ENCODE measurements around the gene YAF2. TPM values are rescaled to one million over a fixed set of nuclear protein-coding genes. Genes with fewer than 3 reads are reported as not detected.

Gene YAF2
- total RNA-seq, 2 donors from 2014 or later = 19.4 to 27.3 TPM

DNA sequence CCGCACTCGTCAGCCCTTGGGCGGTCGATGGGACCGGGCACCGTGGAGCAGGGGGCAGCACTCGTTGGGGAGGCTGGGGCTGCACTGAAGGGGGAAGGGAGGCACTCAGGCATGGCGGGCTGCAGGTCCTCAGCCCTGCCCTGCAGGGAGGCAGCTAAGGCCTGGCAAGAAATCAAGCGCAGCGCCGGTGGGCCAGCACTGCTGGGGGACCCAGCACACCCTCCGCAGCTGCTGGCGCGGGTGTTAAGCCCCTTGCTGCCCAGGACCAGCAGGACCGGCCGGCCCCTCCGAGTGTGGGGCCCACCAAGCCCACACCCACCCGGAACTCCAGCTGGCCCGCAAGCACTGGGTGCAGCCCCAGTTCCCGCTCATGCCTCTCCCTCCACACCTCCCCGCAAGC lies 35.7 kb upstream of the YAF2 start:
- no peak overlapping the region for H3K4me3 Mint-ChIP-seq
- peaks cover 4% of the 10 kb centered on the region for H3K9me3 Mint-ChIP-seq
- TF ChIP-seq, protein P1, sequence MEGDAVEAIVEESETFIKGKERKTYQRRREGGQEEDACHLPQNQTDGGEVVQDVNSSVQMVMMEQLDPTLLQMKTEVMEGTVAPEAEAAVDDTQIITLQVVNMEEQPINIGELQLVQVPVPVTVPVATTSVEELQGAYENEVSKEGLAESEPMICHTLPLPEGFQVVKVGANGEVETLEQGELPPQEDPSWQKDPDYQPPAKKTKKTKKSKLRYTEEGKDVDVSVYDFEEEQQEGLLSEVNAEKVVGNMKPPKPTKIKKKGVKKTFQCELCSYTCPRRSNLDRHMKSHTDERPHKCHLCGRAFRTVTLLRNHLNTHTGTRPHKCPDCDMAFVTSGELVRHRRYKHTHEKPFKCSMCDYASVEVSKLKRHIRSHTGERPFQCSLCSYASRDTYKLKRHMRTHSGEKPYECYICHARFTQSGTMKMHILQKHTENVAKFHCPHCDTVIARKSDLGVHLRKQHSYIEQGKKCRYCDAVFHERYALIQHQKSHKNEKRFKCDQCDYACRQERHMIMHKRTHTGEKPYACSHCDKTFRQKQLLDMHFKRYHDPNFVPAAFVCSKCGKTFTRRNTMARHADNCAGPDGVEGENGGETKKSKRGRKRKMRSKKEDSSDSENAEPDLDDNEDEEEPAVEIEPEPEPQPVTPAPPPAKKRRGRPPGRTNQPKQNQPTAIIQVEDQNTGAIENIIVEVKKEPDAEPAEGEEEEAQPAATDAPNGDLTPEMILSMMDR (conservative IDR thresholded peaks at IDR 0.05) = no peak
- Histone ChIP-seq H3K4me3 (ENCODE audit: low read length) (no peak overlapping the region), H3K9me3 (ENCODE audit: control insufficient read depth, low read length) (no peaks in the 10 kb centered on the region), H3K27ac (ENCODE audit: low read depth, low read length) (no peak overlapping the region), H3K9ac (ENCODE audit: extremely low read depth, low read length, poor library complexity, severe bottlenecking) (no peak overlapping the region), H3K4me1 (ENCODE audit: control insufficient read depth, insufficient read depth, low read length) (no peaks in the 10 kb centered on the region), H3K36me3 (ENCODE audit: control insufficient read depth, insufficient read depth, low read length) (no peaks in the 10 kb centered on the region), H3K27me3 (ENCODE audit: control insufficient read depth, insufficient read depth, low read length, poor library complexity, severe bottlenecking) (no peaks in the 10 kb centered on the region)
- DNase-seq = no peak
- 96 to 100% methylated on average over 5 to 21 of the region's 21 CpGs for WGBS, 2 experiments (ENCODE audit: insufficient coverage in 1 of 2, insufficient read length in 1 of 2)
- no peaks in the 10 kb centered on the region for H3K36me3 Mint-ChIP-seq (ENCODE audit: low read depth)
- H3K27me3 Mint-ChIP-seq (ENCODE audit: insufficient read depth) = peaks cover 11% of the 10 kb centered on the region
- H3K27ac Mint-ChIP-seq = no peak overlapping the region
- H3K4me1 Mint-ChIP-seq = peaks cover 4% of the 10 kb centered on the region

DNA sequence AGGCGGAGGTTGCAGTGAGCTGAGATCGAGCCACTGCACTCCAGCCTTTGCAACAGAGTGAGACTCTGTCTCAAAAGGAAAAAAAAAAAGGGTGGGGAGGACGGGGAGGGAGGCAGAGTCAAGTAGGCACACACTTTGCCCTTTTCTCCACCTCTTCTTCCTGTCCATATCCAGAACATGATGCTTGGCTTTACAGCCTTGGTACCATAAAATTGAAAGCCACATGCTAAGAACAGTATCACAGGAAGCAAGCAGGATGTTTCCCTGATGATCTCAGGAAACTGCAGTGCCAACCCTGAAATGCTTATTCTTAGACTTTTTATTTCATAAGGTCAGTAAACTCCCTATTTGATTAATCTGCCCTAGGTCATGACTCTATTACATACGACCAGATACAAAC lies 32.5 kb upstream of the YAF2 start:
- no peaks in the 10 kb centered on the region for H3K27me3 ChIP-seq (ENCODE audit: control insufficient read depth, insufficient read depth, low read length, poor library complexity, severe bottlenecking)
- Mint-ChIP-seq H3K36me3 (ENCODE audit: low read depth) (no peaks in the 10 kb centered on the region), H3K9me3 (peaks cover 4% of the 10 kb centered on the region), H3K4me3 (no peak overlapping the region), H3K27ac (no peak overlapping the region), H3K4me1 (peaks cover 4% of the 10 kb centered on the region), H3K27me3 (ENCODE audit: insufficient read depth) (peaks cover 10% of the 10 kb centered on the region)
- H3K9ac ChIP-seq (ENCODE audit: extremely low read depth, low read length, poor library complexity, severe bottlenecking) = no peak overlapping the region
- TF ChIP-seq, protein P1 (conservative IDR thresholded peaks at IDR 0.05) = no peak
- WGBS, 2 experiments (ENCODE audit: insufficient coverage in 1 of 2, insufficient read length in 1 of 2) = 86 to 94% methylated on average over 3 to 4 of the region's 4 CpGs
- no peak overlapping the region for H3K27ac ChIP-seq (ENCODE audit: low read depth, low read length)
- H3K9me3 ChIP-seq (ENCODE audit: control insufficient read depth, low read length) = no peaks in the 10 kb centered on the region
- no peaks in the 10 kb centered on the region for H3K36me3 ChIP-seq (ENCODE audit: control insufficient read depth, insufficient read depth, low read length)
- no peaks in the 10 kb centered on the region for H3K4me1 ChIP-seq (ENCODE audit: control insufficient read depth, insufficient read depth, low read length)
- DNase-seq = no peak
- no peak overlapping the region for H3K4me3 ChIP-seq (ENCODE audit: low read length)

DNA sequence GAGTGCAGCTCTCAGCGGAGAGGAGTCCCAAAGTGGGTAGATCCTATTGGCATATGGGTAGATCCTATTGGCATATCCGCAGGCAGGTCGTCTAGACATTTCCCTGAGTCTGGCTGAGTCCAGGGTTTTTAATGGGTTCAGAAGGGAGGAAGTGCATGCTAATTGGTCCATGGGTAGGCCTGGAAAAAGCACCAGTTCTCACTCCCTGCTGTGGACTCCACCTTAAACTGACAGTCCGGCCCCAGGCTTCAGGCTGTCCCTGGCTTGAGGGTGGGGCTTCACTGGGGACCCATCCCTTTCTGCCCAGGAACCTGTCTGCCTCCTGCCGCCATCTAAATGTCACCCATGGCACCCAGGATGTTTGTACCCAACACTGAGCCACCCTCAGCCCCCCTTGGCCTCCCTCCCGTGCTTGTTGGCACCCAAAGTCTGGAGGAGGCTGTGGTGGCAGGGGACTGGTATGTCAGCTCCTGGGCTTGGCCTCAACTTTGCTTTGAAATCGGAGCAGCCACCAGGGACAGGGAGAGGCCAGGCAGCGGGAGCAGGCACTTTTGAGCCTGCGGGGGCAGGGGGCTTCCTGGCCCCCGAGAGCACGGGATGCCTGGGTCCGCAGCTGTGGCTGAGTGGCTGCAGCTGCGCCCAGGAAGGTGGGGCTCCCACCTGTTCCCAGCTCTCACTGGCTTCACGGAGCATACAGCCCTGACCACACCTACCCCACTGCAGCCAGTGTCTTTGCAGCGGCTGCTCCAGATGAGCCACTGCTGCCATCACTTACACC lies 29.6 kb upstream of the YAF2 start:
- WGBS, 2 experiments (ENCODE audit: insufficient coverage in 1 of 2, insufficient read length in 1 of 2) = 93% methylated on average over 4 to 15 of the region's 15 CpGs

More for the DNA sequence above, 29.6 kb upstream of the YAF2 start:
- Histone ChIP-seq H3K36me3 (ENCODE audit: control insufficient read depth, insufficient read depth, low read length) (no peaks in the 10 kb centered on the region), H3K27me3 (ENCODE audit: control insufficient read depth, insufficient read depth, low read length, poor library complexity, severe bottlenecking) (no peaks in the 10 kb centered on the region), H3K27ac (ENCODE audit: low read depth, low read length) (no peak overlapping the region), H3K9ac (ENCODE audit: extremely low read depth, low read length, poor library complexity, severe bottlenecking) (no peak overlapping the region), H3K4me1 (ENCODE audit: control insufficient read depth, insufficient read depth, low read length) (no peaks in the 10 kb centered on the region), H3K4me3 (ENCODE audit: low read length) (no peak overlapping the region), H3K9me3 (ENCODE audit: control insufficient read depth, low read length) (no peaks in the 10 kb centered on the region)
- Mint-ChIP-seq H3K36me3 (ENCODE audit: low read depth) (no peaks in the 10 kb centered on the region), H3K9me3 (no peaks in the 10 kb centered on the region), H3K4me1 (peaks cover 4% of the 10 kb centered on the region), H3K27ac (no peak overlapping the region), H3K27me3 (ENCODE audit: insufficient read depth) (peaks cover 10% of the 10 kb centered on the region), H3K4me3 (no peak overlapping the region)
- no peak for DNase-seq
- TF ChIP-seq, protein P1 (conservative IDR thresholded peaks at IDR 0.05) = no peak

Data from endodermal cell (in vitro differentiated cells).